Activated T-cell treated with anti-CD3 and anti-CD28 coated beads, Interleukin-2, amount 50 U/mL, for 72 hours (primary cell): ENCODE data around the gene SMARCA2. TPM values are rescaled to one million over a fixed set of nuclear protein-coding genes. Genes with fewer than 3 reads are reported as not detected.
A peak's percentile ranks its signal among the peaks of the same experiment; 100 is the strongest.

Source experiments
- ATAC-seq, 2 donors: fragments of 150-1000 bp; cut with Tn5 transposase; replicated peaks in 1 of 2; 2 replicates each; pipeline ENCODE4 v1.10.0; 2021; ENCODE audit warnings: moderate library complexity in 2 of 2, mild to moderate bottlenecking in 1 of 2
- DNase-seq, 2 donors: peaks; one replicate each; pipeline ENCODE4 v3.0.0; 2021 to 2022; ENCODE audit warnings: mixed read lengths in 1 of 2
- H3K27ac Mint-ChIP-seq: one replicate; pipeline ENCODE4 v1.8.0; 2022; ENCODE audit warnings: mild to moderate bottlenecking, moderate library complexity, mixed read lengths
- H3K27me3 Mint-ChIP-seq: one replicate; pipeline ENCODE4 v1.8.0; 2022; ENCODE audit warnings: low read depth, mixed read lengths
- H3K36me3 Mint-ChIP-seq, 2 donors: one replicate each; pipeline ENCODE4 v1.8.0; 2022; ENCODE audit warnings: mixed read lengths in 2 of 2, mild to moderate bottlenecking in 1 of 2; ENCODE audit not compliant: insufficient read depth in 2 of 2
- H3K4me1 Mint-ChIP-seq: one replicate; pipeline ENCODE4 v1.8.0; 2022; ENCODE audit warnings: low read depth, mixed read lengths
- H3K4me3 Mint-ChIP-seq, 2 donors: one replicate each; pipeline ENCODE4 v1.8.0; 2022; ENCODE audit warnings: mild to moderate bottlenecking in 2 of 2, mixed read lengths in 2 of 2, moderate library complexity in 2 of 2
- H3K9me3 Mint-ChIP-seq, 2 donors: one replicate each; pipeline ENCODE4 v1.8.0; 2022; ENCODE audit warnings: mixed read lengths in 2 of 2
- total RNA-seq, 2 donors: library from RNA; stranded (reverse); gene quantifications; one replicate each; pipeline ENCODE4 v1.2.3, GENCODE V29; 2022

SMARCA2 gene
- total RNA-seq, 2 donors from 2014 or later, result 117 to 120 TPM

DNA sequence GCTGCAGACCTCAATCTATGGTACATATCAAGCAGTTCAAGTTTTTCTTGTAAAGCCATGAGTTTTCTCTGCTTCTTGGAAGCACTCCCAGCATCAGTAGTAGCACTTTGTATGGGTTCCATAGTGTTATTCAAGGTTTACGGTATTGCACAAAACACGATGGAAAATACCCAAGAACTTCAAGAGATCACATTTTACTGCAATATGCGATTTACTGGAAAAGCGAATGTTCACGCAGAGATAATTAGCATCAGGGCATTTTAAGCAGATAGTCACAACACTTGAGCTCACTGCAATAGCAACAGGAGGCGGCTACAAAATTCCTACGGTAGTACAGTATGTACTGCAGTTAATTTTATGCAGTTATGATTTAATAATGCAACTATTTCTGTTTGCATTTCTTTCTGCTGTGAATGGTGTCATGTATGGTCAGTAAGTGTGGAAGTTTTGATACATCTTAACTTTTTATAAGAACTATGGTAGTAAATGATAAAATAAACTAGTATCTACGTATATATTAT is 200.8 kb downstream of the SMARCA2 start:
- no peak overlapping the region for H3K4me3 Mint-ChIP-seq
- ATAC-seq (no peak), DNase-seq (no peak)
- H3K9me3 Mint-ChIP-seq, result peaks cover 0 to 2% of the 10 kb centered on the region in 2 donors
- no peaks in the 10 kb centered on the region for H3K27me3 Mint-ChIP-seq
- H3K4me1 Mint-ChIP-seq, result no peaks in the 10 kb centered on the region
- no peaks in the 10 kb centered on the region for H3K36me3 Mint-ChIP-seq
- no peak overlapping the region for H3K27ac Mint-ChIP-seq

DNA sequence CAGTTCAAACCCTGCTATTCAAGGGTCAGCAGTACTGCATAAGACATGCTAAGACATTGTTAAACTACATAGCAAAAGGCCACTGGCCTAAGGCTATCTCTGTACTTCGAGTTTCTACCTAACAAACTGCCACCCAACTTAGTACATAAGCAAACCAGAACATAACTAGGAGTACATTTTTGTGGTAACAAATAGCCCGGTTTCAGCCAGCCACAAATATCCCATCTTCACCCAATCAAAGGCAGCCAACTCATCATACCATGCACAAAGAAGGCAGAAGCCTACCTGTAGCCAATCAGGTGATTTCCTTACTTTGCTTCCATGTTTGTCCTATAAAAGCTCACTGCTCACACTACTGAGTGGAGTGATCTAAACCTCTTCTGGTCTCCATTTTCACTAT is 201.4 kb downstream of the SMARCA2 start:
- Mint-ChIP-seq H3K27ac (no peak overlapping the region), H3K4me1 (no peaks in the 10 kb centered on the region)
- ATAC-seq, result no peak

GRCh38 chr9:2217540-2217939 is 202.4 kb downstream of the SMARCA2 start:
- H3K27ac Mint-ChIP-seq, result no peak overlapping the region
- DNase-seq (no peak), ATAC-seq (no peak)
- no peak overlapping the region for H3K4me3 Mint-ChIP-seq
- H3K9me3 Mint-ChIP-seq, result peaks cover under 1 to 2% of the 10 kb centered on the region in 2 donors
- no peaks in the 10 kb centered on the region for H3K27me3 Mint-ChIP-seq
- no peaks in the 10 kb centered on the region for H3K4me1 Mint-ChIP-seq
- no peaks in the 10 kb centered on the region for H3K36me3 Mint-ChIP-seq

More for the DNA sequence above, 201.4 kb downstream of the SMARCA2 start:
- no peak for DNase-seq
- peaks cover 0 to 2% of the 10 kb centered on the region in 2 donors for H3K9me3 Mint-ChIP-seq
- H3K4me3 Mint-ChIP-seq, result no peak overlapping the region
- H3K27me3 Mint-ChIP-seq, result no peaks in the 10 kb centered on the region
- H3K36me3 Mint-ChIP-seq, result no peaks in the 10 kb centered on the region

DNA sequence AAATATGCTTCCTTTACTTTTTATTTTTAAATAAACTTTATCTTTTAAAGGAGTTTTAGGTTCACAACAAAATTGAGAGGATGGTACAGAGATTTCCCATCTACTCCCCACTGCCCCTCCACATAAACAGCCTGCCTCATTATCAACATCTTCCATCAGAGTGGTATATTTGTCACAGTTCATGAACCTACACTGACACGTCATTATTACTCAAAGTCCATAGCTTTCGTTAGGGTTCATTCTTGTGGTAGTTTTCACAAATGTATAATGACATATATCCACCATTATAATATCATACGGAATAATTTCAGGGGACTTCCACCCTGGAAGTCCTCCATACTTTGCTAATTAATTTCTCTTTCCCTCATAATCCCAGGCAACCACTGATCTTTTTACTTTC is 204.9 kb downstream of the SMARCA2 start:
- no peaks in the 10 kb centered on the region for H3K36me3 Mint-ChIP-seq
- DNase-seq (no peak), ATAC-seq (no peak)
- peaks cover 1 to 2% of the 10 kb centered on the region in 2 donors for H3K9me3 Mint-ChIP-seq
- H3K4me1 Mint-ChIP-seq, result no peaks in the 10 kb centered on the region
- H3K27me3 Mint-ChIP-seq, result no peaks in the 10 kb centered on the region
- no peak overlapping the region for H3K27ac Mint-ChIP-seq
- H3K4me3 Mint-ChIP-seq, result no peak overlapping the region

DNA sequence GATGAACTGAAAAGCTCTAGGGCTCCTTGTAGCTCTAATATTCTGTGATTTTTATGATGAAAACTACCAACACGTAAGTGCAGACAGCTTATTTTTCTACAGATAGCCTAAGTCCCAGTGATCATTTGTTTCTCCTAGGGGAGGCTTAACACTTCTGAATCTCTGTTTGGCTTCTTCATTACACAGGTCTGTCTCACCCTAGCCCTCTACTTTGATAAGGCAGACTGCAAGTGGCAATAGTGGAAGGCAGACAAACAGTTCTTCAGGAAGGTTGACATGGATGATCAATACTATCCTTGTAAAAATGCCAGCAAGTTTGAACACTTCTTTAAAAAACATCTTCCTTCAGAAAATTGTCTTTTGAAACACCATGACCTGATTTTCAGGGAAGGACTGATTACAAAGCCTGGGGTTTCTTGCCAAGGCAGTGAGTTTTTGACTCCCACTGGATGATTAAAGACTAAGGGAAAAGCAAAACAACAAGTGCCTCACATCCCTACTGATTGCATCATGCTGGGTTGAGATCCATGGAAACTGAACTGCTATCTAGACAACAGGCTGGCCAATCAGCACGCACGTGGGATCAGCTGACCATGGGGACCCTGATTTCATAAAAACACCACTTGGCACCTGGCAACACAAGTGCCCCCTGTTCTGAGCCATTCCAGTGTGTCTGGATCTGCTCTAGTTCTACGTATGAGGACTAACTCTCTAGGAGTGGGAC is 212.2 kb downstream of the SMARCA2 start:
- no peak for DNase-seq
- peaks cover 5% of the 10 kb centered on the region for H3K4me1 Mint-ChIP-seq
- no peak for ATAC-seq
- no peak overlapping the region for H3K4me3 Mint-ChIP-seq
- no peaks in the 10 kb centered on the region for H3K27me3 Mint-ChIP-seq
- H3K9me3 Mint-ChIP-seq, result peaks cover 0 to 1% of the 10 kb centered on the region in 2 donors
- no peak overlapping the region for H3K27ac Mint-ChIP-seq
- no peaks in the 10 kb centered on the region for H3K36me3 Mint-ChIP-seq

- DNase-seq, result peak; percentile 23 to 45
- Mint-ChIP-seq H3K36me3 (no peaks in the 10 kb centered on the region), H3K27me3 (no peaks in the 10 kb centered on the region), H3K9me3 (no peaks in the 10 kb centered on the region), H3K4me3 (no peak overlapping the region), H3K27ac (no peak overlapping the region), H3K4me1 (peaks cover 5% of the 10 kb centered on the region)
- no peak for ATAC-seq
Observed at GRCh38 chr9:2228132-2228531, 213.0 kb downstream of the SMARCA2 start.

GRCh38 chr9:2228641-2229040 is 213.5 kb downstream of the SMARCA2 start:
- no peaks in the 10 kb centered on the region for H3K9me3 Mint-ChIP-seq
- H3K27me3 Mint-ChIP-seq, result no peaks in the 10 kb centered on the region
- peaks cover 5% of the 10 kb centered on the region for H3K4me1 Mint-ChIP-seq
- no peak overlapping the region for H3K27ac Mint-ChIP-seq
- DNase-seq (no peak), ATAC-seq (no peak)
- no peak overlapping the region for H3K4me3 Mint-ChIP-seq
- H3K36me3 Mint-ChIP-seq, result no peaks in the 10 kb centered on the region

- Mint-ChIP-seq H3K4me3 (no peak overlapping the region), H3K27ac (no peak overlapping the region), H3K4me1 (peaks cover 5% of the 10 kb centered on the region), H3K36me3 (no peaks in the 10 kb centered on the region), H3K9me3 (no peaks in the 10 kb centered on the region), H3K27me3 (no peaks in the 10 kb centered on the region)
- no peak for DNase-seq
- ATAC-seq, result no peak
Observed at GRCh38 chr9:2229109-2229721, 214.1 kb downstream of the SMARCA2 start.

GRCh38 chr9:2230362-2230761 is 215.2 kb downstream of the SMARCA2 start:
- no peak overlapping the region for H3K4me3 Mint-ChIP-seq
- no peaks in the 10 kb centered on the region for H3K36me3 Mint-ChIP-seq
- peaks cover 5% of the 10 kb centered on the region for H3K4me1 Mint-ChIP-seq
- no peak overlapping the region for H3K27ac Mint-ChIP-seq
- DNase-seq, result no peak
- no peaks in the 10 kb centered on the region for H3K27me3 Mint-ChIP-seq
- ATAC-seq, result no peak
- H3K9me3 Mint-ChIP-seq, result no peaks in the 10 kb centered on the region

DNA sequence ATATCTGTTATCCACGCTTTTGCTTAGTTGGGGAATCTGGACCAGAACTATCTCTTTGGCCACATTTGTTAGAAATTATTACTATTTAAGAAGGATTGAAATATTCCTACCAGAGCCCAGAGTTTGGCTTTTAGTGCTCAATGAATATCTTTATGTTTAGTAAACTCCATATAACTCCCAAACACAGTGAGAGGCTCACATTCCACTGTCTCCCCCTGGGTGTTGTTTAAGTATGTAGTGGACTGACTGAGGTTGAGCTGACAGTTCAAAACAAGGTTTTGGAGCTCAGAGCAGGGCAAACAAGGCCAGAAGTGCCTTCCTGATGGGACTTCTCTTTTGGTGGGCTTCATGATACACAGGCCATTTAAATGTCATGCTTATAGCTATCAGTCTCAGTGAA is 216.0 kb downstream of the SMARCA2 start:
- Mint-ChIP-seq H3K4me3 (no peak overlapping the region), H3K36me3 (no peaks in the 10 kb centered on the region), H3K9me3 (no peaks in the 10 kb centered on the region), H3K27me3 (no peaks in the 10 kb centered on the region), H3K4me1 (peaks cover 5% of the 10 kb centered on the region), H3K27ac (no peak overlapping the region)
- no peak for ATAC-seq
- no peak for DNase-seq

DNA sequence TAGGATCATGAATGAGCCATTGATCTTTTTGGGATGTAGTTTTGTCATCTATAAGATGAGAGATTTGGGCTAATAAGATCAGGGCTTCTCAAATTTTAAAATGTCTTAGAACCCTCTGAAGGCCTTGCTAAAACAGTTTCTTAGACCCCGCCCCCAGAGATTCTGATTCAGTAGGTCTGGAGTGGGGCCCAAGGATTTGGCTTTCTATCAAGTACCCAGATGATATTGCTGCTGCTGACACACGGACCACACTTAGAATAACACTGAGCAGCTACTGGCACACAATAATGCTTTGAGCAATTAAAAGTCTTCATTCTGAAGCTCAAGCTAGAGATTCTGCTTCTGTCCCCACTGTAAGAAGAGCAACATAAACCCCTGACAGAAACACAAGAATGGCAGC is 216.7 kb downstream of the SMARCA2 start:
- ATAC-seq (no peak), DNase-seq (no peak)
- Mint-ChIP-seq H3K27me3 (no peaks in the 10 kb centered on the region), H3K4me1 (peaks cover 5% of the 10 kb centered on the region), H3K36me3 (no peaks in the 10 kb centered on the region), H3K9me3 (no peaks in the 10 kb centered on the region), H3K4me3 (no peak overlapping the region), H3K27ac (no peak overlapping the region)

DNA sequence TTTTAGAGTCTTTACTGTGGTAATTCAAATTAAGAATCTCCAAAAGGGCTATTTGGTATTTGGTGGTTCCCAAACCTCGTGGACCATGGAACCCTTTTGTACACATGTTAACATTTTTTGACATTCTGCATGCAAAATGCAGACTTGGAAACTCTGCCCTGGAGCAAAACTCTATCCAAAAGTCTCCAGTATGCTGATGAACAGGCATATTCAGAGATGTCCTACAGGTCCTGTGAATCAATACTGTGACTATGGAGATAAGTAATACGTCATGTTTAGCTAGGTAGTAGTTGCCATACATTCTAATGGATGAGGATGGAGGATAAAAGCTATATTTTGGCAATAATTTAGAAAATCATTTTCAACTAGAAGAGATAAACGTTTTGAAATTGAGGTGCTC is 218.1 kb downstream of the SMARCA2 start:
- no peak for ATAC-seq
- Mint-ChIP-seq H3K9me3 (no peaks in the 10 kb centered on the region), H3K36me3 (no peaks in the 10 kb centered on the region), H3K27ac (no peak overlapping the region), H3K4me1 (peaks cover 2% of the 10 kb centered on the region), H3K4me3 (no peak overlapping the region), H3K27me3 (no peaks in the 10 kb centered on the region)
- no peak for DNase-seq

DNA sequence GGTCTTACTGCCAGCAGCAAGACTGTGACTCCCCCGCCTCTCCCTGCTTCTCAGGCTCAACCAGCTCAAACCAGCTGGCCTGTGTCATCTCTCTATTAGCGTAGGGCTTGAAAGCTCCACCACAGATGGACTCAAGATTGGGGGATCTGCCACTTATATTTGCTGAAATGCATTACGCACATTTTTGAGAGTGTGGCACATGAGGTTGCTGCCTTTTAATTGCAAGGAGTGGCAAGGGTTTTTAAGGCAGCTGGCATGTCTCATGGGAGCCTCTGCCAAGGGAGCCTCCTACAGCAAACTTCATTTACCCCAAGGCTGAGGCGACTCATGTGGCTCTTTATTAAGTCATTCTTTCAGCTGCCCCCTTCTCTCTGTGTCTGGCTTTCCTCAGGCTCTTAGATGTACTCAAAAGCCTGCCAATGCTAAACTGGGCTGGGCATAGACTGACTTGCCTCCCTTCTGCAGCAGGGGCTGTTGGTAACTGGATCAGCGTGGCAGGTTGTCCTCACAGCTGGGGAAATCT is 219.3 kb downstream of the SMARCA2 start:
- no peaks in the 10 kb centered on the region for H3K4me1 Mint-ChIP-seq
- ATAC-seq, result no peak
- no peaks in the 10 kb centered on the region for H3K36me3 Mint-ChIP-seq
- peaks cover 7% of the 10 kb centered on the region for H3K27me3 Mint-ChIP-seq
- no peaks in the 10 kb centered on the region for H3K9me3 Mint-ChIP-seq
- no peak for DNase-seq
- no peak overlapping the region for H3K27ac Mint-ChIP-seq
- H3K4me3 Mint-ChIP-seq, result no peak overlapping the region
